Epithelial cell of esophagus (primary cell): ENCODE measurements around the gene KCNH5.
"Not testable (repeated sequence)": the region's sequence is repeated elsewhere in the genome, so short reads cannot be mapped to it uniquely, and the experiment has no call there.

Experiments
- DNase-seq: peaks from one replicate; pipeline ENCODE4 v3.0.0; 2010; ENCODE audit warnings: low read depth
- H3K4me3 ChIP-seq: 2 replicates; pipeline ENCODE4 v1.5.1; 2011; ENCODE audit warnings: mild to moderate bottlenecking, low read length, control low read depth
- CTCF ChIP-seq: IDR thresholded peaks from 2 replicates; pipeline ENCODE4 v1.5.1; 2011; ENCODE audit warnings: low read depth, mild to moderate bottlenecking, low read length, control low read depth, inconsistent platforms; ENCODE audit not compliant: insufficient read depth; ENCODE audit errors: missing control alignments

Gene KCNH5

GRCh38 chr14:62792578-62792977 lies 252.7 kb downstream of the KCNH5 start:
- TF ChIP-seq CTCF, result no peak
- no peak for DNase-seq
- H3K4me3 ChIP-seq, result no peak overlapping the region

- not testable (repeated sequence) for H3K4me3 ChIP-seq
Observed at GRCh38 chr14:62781328-62781727, 263.9 kb downstream of the KCNH5 start.

GRCh38 chr14:62778852-62779251 lies 266.4 kb downstream of the KCNH5 start:
- no peak for DNase-seq
- no peak overlapping the region for H3K4me3 ChIP-seq
- TF ChIP-seq CTCF, result no peak

More at GRCh38 chr14:62781328-62781727, 263.9 kb downstream of the KCNH5 start:
- not testable (repeated sequence) for DNase-seq

- no peak for TF ChIP-seq CTCF
- DNase-seq, result no peak
- H3K4me3 ChIP-seq, result no peak overlapping the region
Observed at GRCh38 chr14:62778310-62778709, 266.9 kb downstream of the KCNH5 start.

- no peak overlapping the region for H3K4me3 ChIP-seq
- DNase-seq, result no peak
- no peak for TF ChIP-seq CTCF
Observed at GRCh38 chr14:62777510-62777909, 267.7 kb downstream of the KCNH5 start.

- no peak for TF ChIP-seq CTCF
- no peak overlapping the region for H3K4me3 ChIP-seq
- DNase-seq, result no peak
Observed at GRCh38 chr14:62776300-62776699, 269.0 kb downstream of the KCNH5 start.

- no peak for TF ChIP-seq CTCF
- no peak overlapping the region for H3K4me3 ChIP-seq
- no peak for DNase-seq
Observed at GRCh38 chr14:62768753-62769152, 276.5 kb downstream of the KCNH5 start.

GRCh38 chr14:62763951-62764350 lies 281.3 kb downstream of the KCNH5 start:
- no peak for TF ChIP-seq CTCF

More at GRCh38 chr14:62763951-62764350, 281.3 kb downstream of the KCNH5 start:
- no peak for DNase-seq
- no peak overlapping the region for H3K4me3 ChIP-seq
